CD4-positive, CD25-positive, alpha-beta regulatory T cell (primary cell): Measurements from ENCODE around the gene ABCC4. TPM values are rescaled to one million over a fixed set of nuclear protein-coding genes. Genes with fewer than 3 reads are reported as not detected.

Source experiments
- ATAC-seq, 2 donors: fragments of 150-1000 bp; cut with Tn5 transposase; one replicate each; pipeline ENCODE4 v1.10.0; 2021; ENCODE audit warnings: low read depth in 2 of 2, moderate number of reproducible peaks in 2 of 2, moderate library complexity in 1 of 2
- DNase-seq, 3 donors: peaks; one replicate each; pipeline versions ENCODE4 v3.0.0 to v3.0.0-alpha.2; 2012 to 2022; ENCODE audit warnings: mixed read lengths in 1 of 3
- H3K27ac ChIP-seq: one replicate; pipeline ENCODE4 v1.7.0; 2013; ENCODE audit warnings: mild to moderate bottlenecking, low read length; ENCODE audit not compliant: insufficient read depth, poor library complexity, severe bottlenecking
- H3K27me3 ChIP-seq: one replicate; pipeline ENCODE4 v1.7.0; 2013; ENCODE audit warnings: low read length; ENCODE audit not compliant: control insufficient read depth, insufficient read depth
- H3K36me3 ChIP-seq: one replicate; pipeline ENCODE4 v1.7.0; 2013; ENCODE audit warnings: mild to moderate bottlenecking, low read length, moderate library complexity; ENCODE audit not compliant: control insufficient read depth, insufficient read depth
- H3K4me1 ChIP-seq: 2 replicates; pipeline ENCODE4 v1.7.0; 2013; ENCODE audit warnings: mild to moderate bottlenecking, low read length; ENCODE audit not compliant: insufficient read depth, control insufficient read depth, poor library complexity, severe bottlenecking
- H3K4me3 ChIP-seq: one replicate; pipeline ENCODE4 v1.7.0; 2013; ENCODE audit warnings: low read depth, mild to moderate bottlenecking, low read length, moderate library complexity
- H3K9me3 ChIP-seq, 2 experiments: 1 replicate in 1 of 2; 2 replicates in 1 of 2; pipeline ENCODE4 v1.7.0; 2013; ENCODE audit warnings: low read length in 2 of 2, mild to moderate bottlenecking in 1 of 2, moderate library complexity in 1 of 2; ENCODE audit not compliant: control insufficient read depth in 2 of 2
- H3K27ac Mint-ChIP-seq, 3 donors: one replicate each; pipeline ENCODE4 v1.8.0; 2020 to 2022; ENCODE audit warnings: mild to moderate bottlenecking in 3 of 3, mixed read lengths in 3 of 3, moderate library complexity in 2 of 3
- H3K27me3 Mint-ChIP-seq: one replicate; pipeline ENCODE4 v1.8.0; 2022; ENCODE audit warnings: mild to moderate bottlenecking, mixed read lengths
- H3K36me3 Mint-ChIP-seq: one replicate; pipeline ENCODE4 v1.8.0; 2020; ENCODE audit warnings: mixed read lengths
- H3K4me1 Mint-ChIP-seq, 4 donors: one replicate each; pipeline ENCODE4 v1.8.0; 2020 to 2022; ENCODE audit warnings: mixed read lengths in 4 of 4, mild to moderate bottlenecking in 1 of 4
- H3K4me3 Mint-ChIP-seq, 4 donors: one replicate each; pipeline ENCODE4 v1.8.0; 2020 to 2022; ENCODE audit warnings: mild to moderate bottlenecking in 4 of 4, mixed read lengths in 4 of 4, moderate library complexity in 3 of 4
- H3K9me3 Mint-ChIP-seq, 7 donors: one replicate each; pipeline ENCODE4 v1.8.0; 2020 to 2022; ENCODE audit warnings: mixed read lengths in 7 of 7, mild to moderate bottlenecking in 3 of 7, moderate library complexity in 2 of 7
- polyA plus RNA-seq, 4 donors: library from polyadenylated mRNA; unstranded; fragments of 300-500 nt; fragmentation: Illumina TruSeq; gene quantifications; one replicate each; pipeline ENCODE4 v1.2.3, GENCODE V29; 2021
- total RNA-seq: library from RNA; stranded (reverse); gene quantifications from one replicate; pipeline ENCODE4 v1.2.3, GENCODE V29; 2022

The ABCC4 gene
- total and polyA plus RNA-seq, 5 donors from 2014 or later = 3.9 to 13.2 (median 6.8) TPM

GRCh38 chr13:95100525-95101433 lies 200.5 kb downstream of the ABCC4 start:
- Histone ChIP-seq H3K27ac (no peak overlapping the region), H3K4me3 (no peak overlapping the region), H3K4me1 (no peaks in the 10 kb centered on the region), H3K36me3 (peaks cover 3% of the 10 kb centered on the region), H3K27me3 (no peaks in the 10 kb centered on the region), H3K9me3 (peaks cover 5 to 8% of the 10 kb centered on the region in 2 experiments)
- Mint-ChIP-seq H3K4me1 (peaks cover 0 to 3% (median 0%) of the 10 kb centered on the region in 4 donors), H3K36me3 (peaks cover 37% of the 10 kb centered on the region), H3K4me3 (no peak overlapping the region), H3K27ac (peak overlapping the region in 1 of 3 donors; percentile 57), H3K27me3 (no peaks in the 10 kb centered on the region), H3K9me3 (peaks cover 0 to 25% (median 4%) of the 10 kb centered on the region in 7 donors)
- ATAC-seq = no peak
- DNase-seq = no peak

GRCh38 chr13:95099541-95099940 lies 201.7 kb downstream of the ABCC4 start:
- Histone ChIP-seq H3K4me1 (no peaks in the 10 kb centered on the region), H3K27me3 (no peaks in the 10 kb centered on the region), H3K27ac (no peak overlapping the region), H3K36me3 (peaks cover 3% of the 10 kb centered on the region), H3K9me3 (peaks cover 5 to 8% of the 10 kb centered on the region in 2 experiments), H3K4me3 (no peak overlapping the region)
- H3K4me1 Mint-ChIP-seq = peaks cover 0 to 3% (median 0%) of the 10 kb centered on the region in 4 donors
- no peaks in the 10 kb centered on the region for H3K27me3 Mint-ChIP-seq
- peaks cover 0 to 28% (median 6%) of the 10 kb centered on the region in 7 donors for H3K9me3 Mint-ChIP-seq
- H3K36me3 Mint-ChIP-seq = peaks cover 44% of the 10 kb centered on the region
- no peak for DNase-seq
- no peak overlapping the region for H3K4me3 Mint-ChIP-seq
- no peak for ATAC-seq
- H3K27ac Mint-ChIP-seq = no peak overlapping the region

GRCh38 chr13:95098916-95099315 lies 202.3 kb downstream of the ABCC4 start:
- peaks cover 0 to 3% (median 0%) of the 10 kb centered on the region in 4 donors for H3K4me1 Mint-ChIP-seq
- no peak overlapping the region for H3K4me3 ChIP-seq
- H3K27me3 Mint-ChIP-seq = no peaks in the 10 kb centered on the region
- no peak overlapping the region for H3K27ac Mint-ChIP-seq
- H3K9me3 ChIP-seq = peaks cover 5 to 8% of the 10 kb centered on the region in 2 experiments
- H3K4me1 ChIP-seq = no peaks in the 10 kb centered on the region
- no peak for DNase-seq
- H3K27me3 ChIP-seq = no peaks in the 10 kb centered on the region
- H3K9me3 Mint-ChIP-seq = peaks cover 0 to 28% (median 6%) of the 10 kb centered on the region in 7 donors
- H3K4me3 Mint-ChIP-seq = no peak overlapping the region
- ATAC-seq = no peak
- H3K27ac ChIP-seq = no peak overlapping the region
- peaks cover 46% of the 10 kb centered on the region for H3K36me3 Mint-ChIP-seq
- peaks cover 3% of the 10 kb centered on the region for H3K36me3 ChIP-seq

GRCh38 chr13:95091755-95092154 lies 209.5 kb downstream of the ABCC4 start:
- ATAC-seq = no peak
- no peaks in the 10 kb centered on the region for H3K27me3 Mint-ChIP-seq
- H3K36me3 Mint-ChIP-seq = peaks cover 61% of the 10 kb centered on the region

GRCh38 chr13:95087746-95088305 lies 213.4 kb downstream of the ABCC4 start:
- H3K27ac Mint-ChIP-seq = peak overlapping the region in 1 of 3 donors; percentile 10

More at GRCh38 chr13:95091755-95092154, 209.5 kb downstream of the ABCC4 start:
- no peak overlapping the region for H3K27ac Mint-ChIP-seq
- H3K4me1 Mint-ChIP-seq = peaks cover 0 to 6% (median 5%) of the 10 kb centered on the region in 4 donors
- H3K9me3 ChIP-seq = no peaks in the 10 kb centered on the region
- DNase-seq = no peak
- no peak overlapping the region for H3K4me3 ChIP-seq
- no peak overlapping the region for H3K4me3 Mint-ChIP-seq
- peaks cover 6% of the 10 kb centered on the region for H3K36me3 ChIP-seq
- no peaks in the 10 kb centered on the region for H3K4me1 ChIP-seq
- H3K27ac ChIP-seq = no peak overlapping the region
- peaks cover 0 to 25% (median 3%) of the 10 kb centered on the region in 7 donors for H3K9me3 Mint-ChIP-seq
- no peaks in the 10 kb centered on the region for H3K27me3 ChIP-seq

GRCh38 chr13:95086761-95087160 lies 214.5 kb downstream of the ABCC4 start:
- H3K4me1 ChIP-seq = no peaks in the 10 kb centered on the region
- H3K27me3 Mint-ChIP-seq = no peaks in the 10 kb centered on the region
- no peak for ATAC-seq
- DNase-seq = no peak
- H3K9me3 Mint-ChIP-seq = no peaks in the 10 kb centered on the region
- H3K36me3 ChIP-seq = peaks cover 6% of the 10 kb centered on the region
- H3K4me3 Mint-ChIP-seq = no peak overlapping the region
- no peak overlapping the region for H3K4me3 ChIP-seq
- no peak overlapping the region for H3K27ac ChIP-seq
- peaks cover 31% of the 10 kb centered on the region for H3K36me3 Mint-ChIP-seq
- no peaks in the 10 kb centered on the region for H3K9me3 ChIP-seq
- H3K4me1 Mint-ChIP-seq = peaks cover 4 to 8% (median 6%) of the 10 kb centered on the region in 4 donors
- H3K27me3 ChIP-seq = no peaks in the 10 kb centered on the region
- H3K27ac Mint-ChIP-seq = no peak overlapping the region

More at GRCh38 chr13:95087746-95088305, 213.4 kb downstream of the ABCC4 start:
- DNase-seq (no peak), ATAC-seq (no peak)
- Mint-ChIP-seq H3K36me3 (peaks cover 30% of the 10 kb centered on the region), H3K9me3 (peaks cover 0 to 6% (median 0%) of the 10 kb centered on the region in 7 donors), H3K4me1 (peaks cover 0 to 6% (median 5%) of the 10 kb centered on the region in 4 donors), H3K4me3 (no peak overlapping the region), H3K27me3 (no peaks in the 10 kb centered on the region)
- H3K36me3 ChIP-seq = peaks cover 6% of the 10 kb centered on the region
- no peaks in the 10 kb centered on the region for H3K27me3 ChIP-seq
- H3K27ac ChIP-seq = no peak overlapping the region
- no peaks in the 10 kb centered on the region for H3K9me3 ChIP-seq
- H3K4me1 ChIP-seq = no peaks in the 10 kb centered on the region
- no peak overlapping the region for H3K4me3 ChIP-seq

- DNase-seq = no peak
- Histone ChIP-seq H3K36me3 (peaks cover under 1% of the 10 kb centered on the region), H3K4me3 (no peak overlapping the region), H3K9me3 (no peaks in the 10 kb centered on the region), H3K27ac (no peak overlapping the region), H3K27me3 (no peaks in the 10 kb centered on the region), H3K4me1 (no peaks in the 10 kb centered on the region)
- Mint-ChIP-seq H3K27ac (no peak overlapping the region), H3K27me3 (no peaks in the 10 kb centered on the region), H3K36me3 (peaks cover 27% of the 10 kb centered on the region), H3K9me3 (no peaks in the 10 kb centered on the region), H3K4me1 (peaks cover 0 to 8% (median 4%) of the 10 kb centered on the region in 4 donors), H3K4me3 (no peak overlapping the region)
- no peak for ATAC-seq
These were observed 217.5 kb downstream of the ABCC4 start for GRCh38 chr13:95083758-95084157.
